Skin of body (tissue), 2 donors: ENCODE data around the gene BRINP3. TPM values are rescaled to one million over a fixed set of nuclear protein-coding genes. Genes with fewer than 3 reads are reported as not detected.
"Not testable (repeated sequence)": the region's sequence is repeated elsewhere in the genome, so short reads cannot be mapped to it uniquely, and the experiment has no call there.

ENCODE experiments used
- DNase-seq: peaks from one replicate; lab custom pipeline; 2025; lab: John Stamatoyannopoulos, UW
- total RNA-seq: library from RNA; depleted of rRNA; stranded (reverse); fragments of >200 nt; gene quantifications from one replicate; pipeline ENCODE4 v1.2.3, GENCODE V29; 2014

Gene BRINP3
- 0.20 TPM for total RNA-seq

GRCh38 chr1:190477762-190478148 is at the start of gene BRINP3:
TSS of gene BRINP3 (minus strand) at chr1:190477864.
- DNase-seq = no peak

GRCh38 chr1:190511554-190511953 is 33.9 kb upstream of the BRINP3 start:
- DNase-seq = no peak

GRCh38 chr1:190507357-190507756 is 29.7 kb upstream of the BRINP3 start:
- DNase-seq = no peak

GRCh38 chr1:190504539-190504938 is 26.9 kb upstream of the BRINP3 start:
- DNase-seq = not testable (repeated sequence)

GRCh38 chr1:190497565-190497964 is 19.9 kb upstream of the BRINP3 start:
- no peak for DNase-seq

GRCh38 chr1:190494451-190494850 is 16.8 kb upstream of the BRINP3 start:
- no peak for DNase-seq

- DNase-seq = no peak
Measured at GRCh38 chr1:190491404-190491803, 13.7 kb upstream of the BRINP3 start.

GRCh38 chr1:190484045-190484444 is 6.4 kb upstream of the BRINP3 start:
- DNase-seq = no peak

GRCh38 chr1:190480231-190480630 is 2.6 kb upstream of the BRINP3 start:
- no peak for DNase-seq

GRCh38 chr1:190479516-190479915 is 1.9 kb upstream of the BRINP3 start:
- DNase-seq = no peak

GRCh38 chr1:190479050-190479397 is 1.4 kb upstream of the BRINP3 start:
- DNase-seq = no peak

- DNase-seq = peak; percentile 20
Measured at GRCh38 chr1:190478149-190479049, 735 bp upstream of the BRINP3 start.

GRCh38 chr1:190476806-190477205 is 858 bp downstream of the BRINP3 start:
- DNase-seq = no peak

GRCh38 chr1:190476321-190476720 is 1.3 kb downstream of the BRINP3 start:
- no peak for DNase-seq

- no peak for DNase-seq
Measured at GRCh38 chr1:190475421-190476141, 2.1 kb downstream of the BRINP3 start.

- no peak for DNase-seq
Measured at GRCh38 chr1:190474650-190475211, 2.9 kb downstream of the BRINP3 start.

GRCh38 chr1:190474010-190474409 is 3.7 kb downstream of the BRINP3 start:
- no peak for DNase-seq

- no peak for DNase-seq
Measured at GRCh38 chr1:190472494-190472893, 5.2 kb downstream of the BRINP3 start.

- no peak for DNase-seq
Measured at GRCh38 chr1:190472042-190472441, 5.6 kb downstream of the BRINP3 start.

- DNase-seq = no peak
Measured at GRCh38 chr1:190464690-190465089, 13.0 kb downstream of the BRINP3 start.

GRCh38 chr1:190456129-190456528 is 21.5 kb downstream of the BRINP3 start:
- DNase-seq = no peak

- DNase-seq = no peak
Measured at GRCh38 chr1:190455631-190456030, 22.0 kb downstream of the BRINP3 start.
